Neural cell (in vitro differentiated cells): ENCODE measurements around the gene DCLK1. TPM values are rescaled to one million over a fixed set of nuclear protein-coding genes. Genes with fewer than 3 reads are reported as not detected.

Experiments used
- H2AFZ ChIP-seq: fragments of 200-600, 300-800 bp; sonication (generic), shearing (Covaris generic); 2 replicates; pipeline ENCODE4 v1.6.0; 2014; ENCODE audit warnings: low read depth, mild to moderate bottlenecking, antibody characterized with exemption, low read length, moderate library complexity
- H3F3A ChIP-seq: fragments of 200-600 bp; shearing (Covaris generic); 2 replicates; pipeline ENCODE4 v1.6.1; 2016; ENCODE audit warnings: mild to moderate bottlenecking, moderate library complexity, mixed read lengths, antibody characterized with exemption, low read length; ENCODE audit not compliant: insufficient read depth, poor library complexity, severe bottlenecking
- H3K27ac ChIP-seq: fragments of 200-600, 300-800 bp; sonication (generic), shearing (Covaris generic); 2 replicates; pipeline ENCODE4 v1.5.1; 2014; ENCODE audit warnings: mild to moderate bottlenecking, low read length, moderate library complexity
- H3K27me3 ChIP-seq: fragments of 300-800, 200-600 bp; sonication (generic), shearing (Covaris generic); 2 replicates; pipeline ENCODE4 v1.6.0; 2014; ENCODE audit warnings: mild to moderate bottlenecking, low read depth, low read length, moderate library complexity; ENCODE audit not compliant: insufficient read depth
- H3K36me3 ChIP-seq: fragments of 300-800, 200-600 bp; sonication (generic), shearing (Covaris generic); 2 replicates; pipeline ENCODE4 v1.5.1; 2014; ENCODE audit warnings: mild to moderate bottlenecking, antibody characterized with exemption, low read length, moderate library complexity; ENCODE audit not compliant: insufficient read depth
- H3K4me2 ChIP-seq: fragments of 300-800, 200-600 bp; sonication (generic), shearing (Covaris generic); 2 replicates; pipeline ENCODE4 v1.6.0; 2014; ENCODE audit warnings: mild to moderate bottlenecking, low read length
- H3K4me3 ChIP-seq: fragments of 300-800, 200-600 bp; sonication (generic), shearing (Covaris generic); 2 replicates; pipeline ENCODE4 v1.5.1; 2014; ENCODE audit warnings: mild to moderate bottlenecking, low read length, moderate library complexity
- H3K79me2 ChIP-seq: fragments of 200-600 bp; shearing (Covaris generic); replicated peaks from 2 replicates; pipeline ENCODE4 v1.6.0; 2014; ENCODE audit warnings: mild to moderate bottlenecking, low read length, moderate library complexity; ENCODE audit not compliant: insufficient read depth
- H3K9ac ChIP-seq: fragments of 300-800, 200-600 bp; sonication (generic), shearing (Covaris generic); 2 replicates; pipeline ENCODE4 v1.6.1; 2016; ENCODE audit warnings: mild to moderate bottlenecking, low read length, mixed read lengths
- H3K9me2 ChIP-seq: fragments of 200-600 bp; shearing (Covaris generic); 2 replicates; pipeline ENCODE4 v1.6.1; 2016; ENCODE audit warnings: mild to moderate bottlenecking, low read length, mixed read lengths; ENCODE audit not compliant: insufficient read depth
- H3K9me3 ChIP-seq: fragments of 200-600, 300-800 bp; sonication (generic), shearing (Covaris generic); 2 replicates; pipeline ENCODE4 v1.6.1; 2016; ENCODE audit warnings: mild to moderate bottlenecking, mixed run types, low read length, moderate library complexity, mixed read lengths
- H4K20me1 ChIP-seq: fragments of 200-600 bp; shearing (Covaris generic); 2 replicates; pipeline ENCODE4 v1.6.1; 2016; ENCODE audit warnings: mild to moderate bottlenecking, mixed run types; ENCODE audit not compliant: insufficient read depth
- EP300 ChIP-seq: fragments of 450-650 bp; conservative IDR thresholded peaks from 2 replicates; pipeline ENCODE4 v1.6.1; 2014; ENCODE audit warnings: antibody characterized with exemption, mild to moderate bottlenecking, moderate library complexity; ENCODE audit not compliant: poor library complexity, severe bottlenecking
- EZH2 ChIP-seq: fragments of 200-600, 300-800 bp; shearing (Covaris generic), sonication (generic); IDR thresholded peaks from 2 replicates; pipeline ENCODE4 v1.6.1; 2014; ENCODE audit warnings: antibody characterized with exemption, low read length, borderline replicate concordance, mild to moderate bottlenecking; ENCODE audit not compliant: insufficient read depth, poor library complexity, severe bottlenecking
- MXI1 ChIP-seq: fragments of 450-650 bp; conservative IDR thresholded peaks from 2 replicates; pipeline ENCODE4 v1.6.1; 2014; ENCODE audit warnings: antibody characterized with exemption, mild to moderate bottlenecking; ENCODE audit not compliant: poor library complexity, severe bottlenecking
- POLR2AphosphoS5 ChIP-seq: IDR thresholded peaks from 2 replicates; pipeline ENCODE4 v1.6.1; 2012
- RAD21 ChIP-seq: fragments of 450-650 bp; conservative IDR thresholded peaks from 2 replicates; pipeline ENCODE4 v1.6.1; 2014; ENCODE audit warnings: antibody characterized with exemption, mild to moderate bottlenecking, moderate library complexity
- SMC3 ChIP-seq: fragments of 450-650 bp; conservative IDR thresholded peaks from 2 replicates; pipeline ENCODE4 v1.6.1; 2014; ENCODE audit warnings: antibody characterized with exemption, mild to moderate bottlenecking, moderate library complexity; ENCODE audit not compliant: poor library complexity
- TAF1 ChIP-seq: IDR thresholded peaks from 2 replicates; pipeline ENCODE4 v1.6.1; 2012; ENCODE audit warnings: low read depth
- polyA plus RNA-seq: library from polyadenylated mRNA; depleted of rRNA; stranded (reverse); fragments of >200 nt; gene quantifications from 2 replicates; pipeline ENCODE4 v1.2.3, GENCODE V29; 2014
- TF ChIP-seq, protein P1 (sequence below): IDR thresholded peaks from 2 replicates; pipeline ENCODE4 v1.6.1; 2012; ENCODE audit warnings: borderline replicate concordance
- TF ChIP-seq, protein P2 (sequence below): fragments of 450-650 bp; IDR thresholded peaks from 2 replicates; pipeline ENCODE4 v1.5.1; 2014; ENCODE audit warnings: antibody characterized with exemption, mild to moderate bottlenecking, moderate library complexity; ENCODE audit not compliant: poor library complexity, severe bottlenecking

Gene DCLK1
- polyA plus RNA-seq, 1 donor from 2014 or later = 124 TPM

GRCh38 chr13:35920816-35921215 is 210.4 kb downstream of the DCLK1 start:
- no peaks in the 10 kb centered on the region for H3K36me3 ChIP-seq
- H4K20me1 ChIP-seq = no peaks in the 10 kb centered on the region
- H3K9me3 ChIP-seq = no peaks in the 10 kb centered on the region
- H3K27me3 ChIP-seq = no peaks in the 10 kb centered on the region
- no peak overlapping the region for H3K27ac ChIP-seq
- H3F3A ChIP-seq = no peaks in the 10 kb centered on the region
- H3K79me2 ChIP-seq = no peaks in the 10 kb centered on the region
- no peak for TF ChIP-seq MXI1
- no peak for TF ChIP-seq RAD21
- TF ChIP-seq SMC3 = no peak
- TF ChIP-seq POLR2AphosphoS5 = no peak
- TF ChIP-seq, protein P1, sequence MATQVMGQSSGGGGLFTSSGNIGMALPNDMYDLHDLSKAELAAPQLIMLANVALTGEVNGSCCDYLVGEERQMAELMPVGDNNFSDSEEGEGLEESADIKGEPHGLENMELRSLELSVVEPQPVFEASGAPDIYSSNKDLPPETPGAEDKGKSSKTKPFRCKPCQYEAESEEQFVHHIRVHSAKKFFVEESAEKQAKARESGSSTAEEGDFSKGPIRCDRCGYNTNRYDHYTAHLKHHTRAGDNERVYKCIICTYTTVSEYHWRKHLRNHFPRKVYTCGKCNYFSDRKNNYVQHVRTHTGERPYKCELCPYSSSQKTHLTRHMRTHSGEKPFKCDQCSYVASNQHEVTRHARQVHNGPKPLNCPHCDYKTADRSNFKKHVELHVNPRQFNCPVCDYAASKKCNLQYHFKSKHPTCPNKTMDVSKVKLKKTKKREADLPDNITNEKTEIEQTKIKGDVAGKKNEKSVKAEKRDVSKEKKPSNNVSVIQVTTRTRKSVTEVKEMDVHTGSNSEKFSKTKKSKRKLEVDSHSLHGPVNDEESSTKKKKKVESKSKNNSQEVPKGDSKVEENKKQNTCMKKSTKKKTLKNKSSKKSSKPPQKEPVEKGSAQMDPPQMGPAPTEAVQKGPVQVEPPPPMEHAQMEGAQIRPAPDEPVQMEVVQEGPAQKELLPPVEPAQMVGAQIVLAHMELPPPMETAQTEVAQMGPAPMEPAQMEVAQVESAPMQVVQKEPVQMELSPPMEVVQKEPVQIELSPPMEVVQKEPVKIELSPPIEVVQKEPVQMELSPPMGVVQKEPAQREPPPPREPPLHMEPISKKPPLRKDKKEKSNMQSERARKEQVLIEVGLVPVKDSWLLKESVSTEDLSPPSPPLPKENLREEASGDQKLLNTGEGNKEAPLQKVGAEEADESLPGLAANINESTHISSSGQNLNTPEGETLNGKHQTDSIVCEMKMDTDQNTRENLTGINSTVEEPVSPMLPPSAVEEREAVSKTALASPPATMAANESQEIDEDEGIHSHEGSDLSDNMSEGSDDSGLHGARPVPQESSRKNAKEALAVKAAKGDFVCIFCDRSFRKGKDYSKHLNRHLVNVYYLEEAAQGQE = no peak
- TF ChIP-seq TAF1 = no peak
- TF ChIP-seq EZH2 = no peak
- no peak for TF ChIP-seq EP300
- TF ChIP-seq, protein P2, sequence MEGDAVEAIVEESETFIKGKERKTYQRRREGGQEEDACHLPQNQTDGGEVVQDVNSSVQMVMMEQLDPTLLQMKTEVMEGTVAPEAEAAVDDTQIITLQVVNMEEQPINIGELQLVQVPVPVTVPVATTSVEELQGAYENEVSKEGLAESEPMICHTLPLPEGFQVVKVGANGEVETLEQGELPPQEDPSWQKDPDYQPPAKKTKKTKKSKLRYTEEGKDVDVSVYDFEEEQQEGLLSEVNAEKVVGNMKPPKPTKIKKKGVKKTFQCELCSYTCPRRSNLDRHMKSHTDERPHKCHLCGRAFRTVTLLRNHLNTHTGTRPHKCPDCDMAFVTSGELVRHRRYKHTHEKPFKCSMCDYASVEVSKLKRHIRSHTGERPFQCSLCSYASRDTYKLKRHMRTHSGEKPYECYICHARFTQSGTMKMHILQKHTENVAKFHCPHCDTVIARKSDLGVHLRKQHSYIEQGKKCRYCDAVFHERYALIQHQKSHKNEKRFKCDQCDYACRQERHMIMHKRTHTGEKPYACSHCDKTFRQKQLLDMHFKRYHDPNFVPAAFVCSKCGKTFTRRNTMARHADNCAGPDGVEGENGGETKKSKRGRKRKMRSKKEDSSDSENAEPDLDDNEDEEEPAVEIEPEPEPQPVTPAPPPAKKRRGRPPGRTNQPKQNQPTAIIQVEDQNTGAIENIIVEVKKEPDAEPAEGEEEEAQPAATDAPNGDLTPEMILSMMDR = no peak
- H2AFZ ChIP-seq = no peak overlapping the region
- no peak overlapping the region for H3K4me2 ChIP-seq
- no peak overlapping the region for H3K9ac ChIP-seq
- no peak overlapping the region for H3K4me3 ChIP-seq
- no peaks in the 10 kb centered on the region for H3K9me2 ChIP-seq

DNA sequence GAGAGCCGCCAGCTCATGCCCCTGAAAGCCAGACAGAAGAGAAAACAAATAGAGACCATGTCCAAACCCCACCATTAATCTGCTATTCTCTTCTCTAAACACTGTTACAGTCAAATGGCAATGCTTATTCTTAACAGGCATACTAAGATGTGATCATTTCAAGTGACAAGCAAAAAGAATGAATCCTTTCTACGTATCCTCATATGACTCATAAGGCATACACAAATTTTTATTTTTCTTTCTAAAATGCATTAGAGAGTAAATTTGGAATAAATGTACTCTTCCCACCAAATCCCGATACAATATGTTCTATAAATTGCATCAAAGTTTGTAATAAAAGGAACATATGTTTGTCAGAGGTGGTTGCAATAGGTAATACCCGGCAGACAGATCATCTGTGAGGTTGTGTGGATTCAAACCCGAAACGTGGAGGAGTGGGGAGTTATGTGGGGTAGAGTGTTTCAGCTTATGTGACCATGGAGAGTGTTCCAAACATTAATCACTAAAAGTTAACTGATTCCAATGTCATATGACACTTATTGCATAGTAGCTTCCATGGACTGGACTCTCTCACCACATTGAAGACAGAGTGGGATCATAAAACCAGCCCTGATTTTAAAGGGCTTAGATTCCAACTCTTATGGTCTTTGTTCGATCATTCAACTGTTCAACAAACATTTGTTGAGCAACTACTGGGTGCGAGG is 213.1 kb downstream of the DCLK1 start:
- no peaks in the 10 kb centered on the region for H3K9me3 ChIP-seq
- no peak overlapping the region for H3K9ac ChIP-seq
- H3K79me2 ChIP-seq = no peaks in the 10 kb centered on the region
- no peak overlapping the region for H2AFZ ChIP-seq
- TF ChIP-seq RAD21 (no peak), EP300 (no peak), EZH2 (no peak), SMC3 (no peak), TAF1 (no peak)
- TF ChIP-seq, protein P2 = no peak
- TF ChIP-seq, protein P1 = no peak
- no peak overlapping the region for H3K27ac ChIP-seq
- H3K4me3 ChIP-seq = no peak overlapping the region
- H3K27me3 ChIP-seq = no peaks in the 10 kb centered on the region
- H4K20me1 ChIP-seq = no peaks in the 10 kb centered on the region
- H3F3A ChIP-seq = no peaks in the 10 kb centered on the region
- H3K36me3 ChIP-seq = no peaks in the 10 kb centered on the region
- H3K4me2 ChIP-seq = no peak overlapping the region
- no peaks in the 10 kb centered on the region for H3K9me2 ChIP-seq
